Coronary artery (tissue), 2 donors: ENCODE data around the gene MYOZ2.

Experiments
- DNase-seq: peaks from one replicate; pipeline ENCODE4 v3.0.0-alpha.2; 2017; ENCODE audit warnings: low spot score
- H3K27ac ChIP-seq, 2 donors: fragments of 200-600 bp; sonication (generic); one replicate each; pipeline ENCODE4 v1.5.1; 2016 to 2019
- H3K4me3 ChIP-seq: fragments of 200-600 bp; sonication (generic); 2 replicates; pipeline ENCODE4 v1.5.1; 2016; ENCODE audit warnings: mild to moderate bottlenecking, moderate library complexity
- CTCF ChIP-seq: fragments of 200-600 bp; sonication (generic); IDR thresholded peaks from one replicate; pipeline ENCODE4 v1.5.1; 2019; ENCODE audit warnings: antibody characterized with exemption

MYOZ2 gene

GRCh38 chr4:119207051-119207450 lies 71.4 kb downstream of the MYOZ2 start:
- H3K4me3 ChIP-seq: no peak overlapping the region
- no peak for DNase-seq
- peak overlapping the region in 1 of 2 donors; percentile 49 for H3K27ac ChIP-seq
- no peak for TF ChIP-seq CTCF

GRCh38 chr4:119209077-119209476 lies 73.4 kb downstream of the MYOZ2 start:
- peak overlapping the region in 1 of 2 donors; percentile 74 for H3K27ac ChIP-seq
- TF ChIP-seq CTCF: no peak

GRCh38 chr4:119209586-119209985 lies 74.0 kb downstream of the MYOZ2 start:
- Histone ChIP-seq H3K27ac (peak overlapping the region in 1 of 2 donors; percentile 74), H3K4me3 (no peak overlapping the region)
- no peak for TF ChIP-seq CTCF
- no peak for DNase-seq

More at GRCh38 chr4:119209077-119209476, 73.4 kb downstream of the MYOZ2 start:
- DNase-seq: no peak
- H3K4me3 ChIP-seq: no peak overlapping the region

- H3K27ac ChIP-seq: peak overlapping the region in 1 of 2 donors; percentile 99
- TF ChIP-seq CTCF: no peak
- peak overlapping the region; percentile 95 for H3K4me3 ChIP-seq
- no peak for DNase-seq
These were observed 75.1 kb downstream of the MYOZ2 start for GRCh38 chr4:119210775-119211174.

GRCh38 chr4:119211867-119212233 lies 76.2 kb downstream of the MYOZ2 start:
- no peak for TF ChIP-seq CTCF
- no peak for DNase-seq
- peak overlapping the region; percentile 95 for H3K4me3 ChIP-seq
- peak overlapping the region; percentile 91 to 99 for H3K27ac ChIP-seq

GRCh38 chr4:119212234-119212963 lies 76.8 kb downstream of the MYOZ2 start, which contains the start of gene USP53:
Gene USP53, plus strand, starts transcription at chr4:119212713. Its CDS starts 27,047 bp downstream, at chr4:119239760.
- peak within 1 kb of the TSS; percentile 95 for H3K4me3 ChIP-seq
- H3K27ac ChIP-seq: peak within 1 kb of the TSS; percentile 91 to 99
- no peak for TF ChIP-seq CTCF
- DNase-seq: peak; percentile 99

GRCh38 chr4:119212964-119213606 lies 77.5 kb downstream of the MYOZ2 start:
- Histone ChIP-seq H3K27ac (peak overlapping the region; percentile 91 to 99), H3K4me3 (peak overlapping the region; percentile 95)
- DNase-seq: peak; percentile 96
- TF ChIP-seq CTCF: no peak
